Measurements from ENCODE around the gene PSMD1.

Gene PSMD1

GRCh38 chr2:231199219-231199618 is 142.6 kb downstream of the PSMD1 start:
- FAIRE-seq (peak; percentile 34), DNase-seq (ENCODE audit: low spot score) (peak; percentile 46)

- FAIRE-seq (peak; percentile 78), DNase-seq (ENCODE audit: low spot score) (peak; percentile 59)
Measured at GRCh38 chr2:231200805-231201474, 144.3 kb downstream of the PSMD1 start.

GRCh38 chr2:231201475-231201814 is 144.8 kb downstream of the PSMD1 start:
- no peak for DNase-seq (ENCODE audit: low spot score)
- no peak for FAIRE-seq

GRCh38 chr2:231203087-231203486 is 146.4 kb downstream of the PSMD1 start:
- DNase-seq (ENCODE audit: low spot score) (no peak), FAIRE-seq (no peak)

GRCh38 chr2:231204146-231204545 is 147.5 kb downstream of the PSMD1 start:
- DNase-seq (ENCODE audit: low spot score) (no peak), FAIRE-seq (no peak)

- FAIRE-seq (no peak), DNase-seq (ENCODE audit: low spot score) (no peak)
Measured at GRCh38 chr2:231204581-231204980, 147.9 kb downstream of the PSMD1 start.

GRCh38 chr2:231207734-231208133 is 151.1 kb downstream of the PSMD1 start:
- no peak for DNase-seq (ENCODE audit: low spot score)
- no peak for FAIRE-seq

- FAIRE-seq (no peak), DNase-seq (ENCODE audit: low spot score) (no peak)
Measured at GRCh38 chr2:231210782-231211181, 154.1 kb downstream of the PSMD1 start.

- DNase-seq (ENCODE audit: low spot score) (no peak), FAIRE-seq (no peak)
Measured at GRCh38 chr2:231211486-231211885, 154.8 kb downstream of the PSMD1 start.

- peak; percentile 89 for DNase-seq (ENCODE audit: low spot score)
- peak; percentile 95 for FAIRE-seq
Measured at GRCh38 chr2:231212329-231212845, 155.7 kb downstream of the PSMD1 start.

GRCh38 chr2:231213931-231214642 is 157.4 kb downstream of the PSMD1 start:
- FAIRE-seq (no peak), DNase-seq (ENCODE audit: low spot score) (peak; percentile 33)

GRCh38 chr2:231218366-231218765 is 161.7 kb downstream of the PSMD1 start:
- no peak for DNase-seq (ENCODE audit: low spot score)
- FAIRE-seq, result no peak

GRCh38 chr2:231219289-231219688 is 162.6 kb downstream of the PSMD1 start:
- DNase-seq (ENCODE audit: low spot score), result no peak
- no peak for FAIRE-seq

GRCh38 chr2:231221761-231222160 is 165.1 kb downstream of the PSMD1 start:
- FAIRE-seq, result no peak
- DNase-seq (ENCODE audit: low spot score), result no peak

All from RCC 7860 (cell line).